GM10266 (cell line): ENCODE results near the gene ACO2.

ENCODE experiments used
- DNase-seq: peaks from one replicate; pipeline ENCODE4 v3.0.0; 2012; ENCODE audit errors: extremely low spot score
- CTCF ChIP-seq: IDR thresholded peaks from 2 replicates; pipeline ENCODE4 v1.5.1; 2012; ENCODE audit warnings: mild to moderate bottlenecking, low read depth; ENCODE audit not compliant: control insufficient read depth, insufficient read depth; ENCODE audit errors: missing control alignments

The ACO2 gene

GRCh38 chr22:41540006-41540315 lies 71.0 kb downstream of the ACO2 start:
- TF ChIP-seq CTCF, result no peak
- no peak for DNase-seq

- TF ChIP-seq CTCF, result no peak
- DNase-seq, result no peak
Measured at GRCh38 chr22:41540365-41540764, 71.4 kb downstream of the ACO2 start.

GRCh38 chr22:41541484-41541883 lies 72.6 kb downstream of the ACO2 start:
- TF ChIP-seq CTCF, result no peak
- no peak for DNase-seq

- DNase-seq, result no peak
- TF ChIP-seq CTCF, result no peak
Measured at GRCh38 chr22:41542224-41542623, 73.3 kb downstream of the ACO2 start.

- DNase-seq, result peak; percentile 99
- TF ChIP-seq CTCF, result peak; percentile 88
Measured at GRCh38 chr22:41543854-41544670, 75.1 kb downstream of the ACO2 start, which contains the start of gene POLR3H. Gene POLR3H, minus strand, starts transcription at chr22:41544470. Its CDS starts 369 bp downstream, at chr22:41544101.

GRCh38 chr22:41544671-41545476 lies 76.0 kb downstream of the ACO2 start:
- no peak for DNase-seq
- no peak for TF ChIP-seq CTCF

GRCh38 chr22:41548830-41549211 lies 79.9 kb downstream of the ACO2 start:
- no peak for TF ChIP-seq CTCF
- DNase-seq, result no peak
